ENCODE data around the gene FCSK.

DNA sequence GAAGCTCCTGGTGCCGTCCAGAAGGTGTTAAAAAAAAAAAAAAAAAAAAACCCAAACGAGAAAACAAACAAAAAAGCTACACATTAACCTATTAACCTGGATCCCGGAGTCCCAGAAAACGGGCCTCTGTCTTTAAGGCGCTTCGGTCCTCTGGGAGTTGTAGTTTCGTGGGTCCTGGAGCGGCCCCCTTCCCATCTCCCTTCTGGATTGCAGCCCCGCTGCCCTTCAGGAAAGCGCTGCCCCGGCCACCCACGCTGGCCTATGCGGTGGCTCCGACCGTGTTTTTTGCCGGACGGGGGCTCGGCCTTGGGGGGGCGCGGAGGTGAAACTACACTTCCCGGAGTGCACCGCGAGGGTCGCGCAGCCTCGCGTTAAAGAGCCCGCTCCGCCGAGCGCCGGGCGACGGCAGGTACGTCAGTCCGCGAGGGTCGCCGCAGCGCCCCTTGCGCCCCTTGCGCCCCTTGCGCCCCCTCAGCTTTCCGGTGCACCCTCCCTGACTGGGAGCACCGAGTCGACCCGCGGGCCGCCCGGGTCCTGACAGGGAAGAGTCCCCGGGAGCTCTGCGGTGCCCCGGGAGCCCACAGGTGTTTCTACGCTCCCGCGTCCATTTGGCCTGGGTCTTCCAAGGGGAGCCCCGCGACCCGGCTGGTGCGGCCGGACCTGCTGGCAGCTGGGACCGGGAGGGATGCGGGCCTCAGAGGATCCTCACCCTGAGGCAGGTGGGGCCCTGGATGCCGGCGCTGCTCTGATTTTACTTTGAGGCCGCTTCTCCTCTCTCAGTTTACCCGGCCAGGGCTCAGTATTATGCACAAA, at the start of gene FCSK:
- TF ChIP-seq, protein P1, sequence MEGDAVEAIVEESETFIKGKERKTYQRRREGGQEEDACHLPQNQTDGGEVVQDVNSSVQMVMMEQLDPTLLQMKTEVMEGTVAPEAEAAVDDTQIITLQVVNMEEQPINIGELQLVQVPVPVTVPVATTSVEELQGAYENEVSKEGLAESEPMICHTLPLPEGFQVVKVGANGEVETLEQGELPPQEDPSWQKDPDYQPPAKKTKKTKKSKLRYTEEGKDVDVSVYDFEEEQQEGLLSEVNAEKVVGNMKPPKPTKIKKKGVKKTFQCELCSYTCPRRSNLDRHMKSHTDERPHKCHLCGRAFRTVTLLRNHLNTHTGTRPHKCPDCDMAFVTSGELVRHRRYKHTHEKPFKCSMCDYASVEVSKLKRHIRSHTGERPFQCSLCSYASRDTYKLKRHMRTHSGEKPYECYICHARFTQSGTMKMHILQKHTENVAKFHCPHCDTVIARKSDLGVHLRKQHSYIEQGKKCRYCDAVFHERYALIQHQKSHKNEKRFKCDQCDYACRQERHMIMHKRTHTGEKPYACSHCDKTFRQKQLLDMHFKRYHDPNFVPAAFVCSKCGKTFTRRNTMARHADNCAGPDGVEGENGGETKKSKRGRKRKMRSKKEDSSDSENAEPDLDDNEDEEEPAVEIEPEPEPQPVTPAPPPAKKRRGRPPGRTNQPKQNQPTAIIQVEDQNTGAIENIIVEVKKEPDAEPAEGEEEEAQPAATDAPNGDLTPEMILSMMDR (IDR thresholded peaks at IDR 0.05), result peak in 1 of 6 experiments; percentile 19
- peak in 1 of 2 donors; percentile 59 for TF ChIP-seq POLR2A (IDR thresholded peaks at IDR 0.05)
